NCI-H1092 treated with DMSO at 0.1 percent for 48 hours (cell line): ENCODE results near the gene RPS4Y1.

Experiments
- DNase-seq: peaks from one replicate; lab custom pipeline; 2025; lab: John Stamatoyannopoulos, UW

Gene RPS4Y1

GRCh38 chrY:2883561-2883960 is 42.2 kb downstream of the RPS4Y1 start:
- no peak for DNase-seq

GRCh38 chrY:2885880-2886279 is 44.5 kb downstream of the RPS4Y1 start:
- DNase-seq: no peak

GRCh38 chrY:2887386-2887785 is 46.0 kb downstream of the RPS4Y1 start:
- DNase-seq: no peak

- DNase-seq: no peak
These were observed 46.6 kb downstream of the RPS4Y1 start for GRCh38 chrY:2887955-2888354.

GRCh38 chrY:2893471-2893870 is 52.1 kb downstream of the RPS4Y1 start:
- DNase-seq: no peak

GRCh38 chrY:2896050-2896449 is 54.6 kb downstream of the RPS4Y1 start:
- no peak for DNase-seq

GRCh38 chrY:2907356-2907755 is 66.0 kb downstream of the RPS4Y1 start:
- DNase-seq: no peak

- DNase-seq: no peak
These were observed 71.8 kb downstream of the RPS4Y1 start for GRCh38 chrY:2913066-2913815.
